OCI-M1 (cell line): Measurements from ENCODE around the gene PRKACA.

Experiments used
- DNase-seq: peaks from one replicate; lab custom pipeline; 2025; lab: John Stamatoyannopoulos, UW

Gene PRKACA

DNA sequence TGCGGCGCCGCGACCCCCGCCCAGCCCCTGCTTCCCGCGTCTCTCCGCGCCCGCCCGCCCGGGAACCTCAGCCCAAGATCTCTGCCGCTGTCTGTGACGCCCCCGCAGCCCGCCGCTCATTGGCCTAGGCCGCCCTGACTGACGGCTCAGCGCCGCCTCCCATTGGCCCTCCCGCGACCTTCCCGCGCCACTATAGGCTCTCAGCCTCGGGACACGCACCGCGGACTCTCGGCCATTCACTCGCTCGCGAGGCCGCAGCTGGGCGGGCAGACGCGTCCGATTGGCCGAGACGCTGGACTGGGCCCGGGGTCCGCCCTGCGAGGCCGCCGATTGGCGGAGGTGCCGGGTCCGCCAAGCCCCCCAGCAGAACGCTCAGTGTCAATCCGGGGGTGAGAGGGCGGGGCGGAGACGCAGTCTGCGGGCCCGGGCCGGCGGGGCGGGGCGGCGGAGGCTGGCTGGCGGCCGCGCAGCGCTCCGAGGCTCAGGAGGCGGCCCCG lies at the start of gene PRKACA:
TSS of gene PRKACA (minus strand) at position 95 of the 497 bp plus-strand sequence. CDS start 215 bp downstream, outside the sequence.
- peak; percentile 100 for DNase-seq

DNA sequence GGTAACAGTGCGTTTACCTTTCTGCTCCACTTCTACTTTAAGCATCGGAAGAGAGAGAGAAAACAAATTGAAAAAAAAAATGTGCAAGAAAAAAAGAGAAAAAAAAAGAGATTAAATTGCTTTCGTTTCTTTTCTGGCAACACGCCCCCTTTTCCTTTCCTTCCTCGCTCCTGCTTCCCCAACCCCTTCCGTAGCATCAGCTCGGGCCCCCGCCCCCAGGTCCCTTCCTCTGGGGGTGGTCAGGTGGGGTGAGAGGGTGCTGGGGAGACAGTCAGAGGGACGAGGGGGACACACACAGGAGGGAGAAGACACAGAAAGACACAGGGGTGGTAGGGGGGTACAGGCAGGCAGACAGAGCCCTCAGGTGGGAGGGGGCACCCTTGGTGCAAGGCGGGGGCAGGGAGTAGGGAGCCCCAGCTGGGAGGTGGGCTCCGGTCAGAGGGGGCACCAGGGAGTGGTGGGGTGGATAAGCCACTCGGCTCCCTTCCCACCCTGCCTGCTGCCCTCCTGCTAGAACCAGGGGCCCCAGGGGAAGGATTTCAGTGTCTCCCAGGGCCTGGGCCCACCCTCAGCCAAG lies 49.5 kb upstream of the PRKACA start:
- peak; percentile 42 for DNase-seq

DNA sequence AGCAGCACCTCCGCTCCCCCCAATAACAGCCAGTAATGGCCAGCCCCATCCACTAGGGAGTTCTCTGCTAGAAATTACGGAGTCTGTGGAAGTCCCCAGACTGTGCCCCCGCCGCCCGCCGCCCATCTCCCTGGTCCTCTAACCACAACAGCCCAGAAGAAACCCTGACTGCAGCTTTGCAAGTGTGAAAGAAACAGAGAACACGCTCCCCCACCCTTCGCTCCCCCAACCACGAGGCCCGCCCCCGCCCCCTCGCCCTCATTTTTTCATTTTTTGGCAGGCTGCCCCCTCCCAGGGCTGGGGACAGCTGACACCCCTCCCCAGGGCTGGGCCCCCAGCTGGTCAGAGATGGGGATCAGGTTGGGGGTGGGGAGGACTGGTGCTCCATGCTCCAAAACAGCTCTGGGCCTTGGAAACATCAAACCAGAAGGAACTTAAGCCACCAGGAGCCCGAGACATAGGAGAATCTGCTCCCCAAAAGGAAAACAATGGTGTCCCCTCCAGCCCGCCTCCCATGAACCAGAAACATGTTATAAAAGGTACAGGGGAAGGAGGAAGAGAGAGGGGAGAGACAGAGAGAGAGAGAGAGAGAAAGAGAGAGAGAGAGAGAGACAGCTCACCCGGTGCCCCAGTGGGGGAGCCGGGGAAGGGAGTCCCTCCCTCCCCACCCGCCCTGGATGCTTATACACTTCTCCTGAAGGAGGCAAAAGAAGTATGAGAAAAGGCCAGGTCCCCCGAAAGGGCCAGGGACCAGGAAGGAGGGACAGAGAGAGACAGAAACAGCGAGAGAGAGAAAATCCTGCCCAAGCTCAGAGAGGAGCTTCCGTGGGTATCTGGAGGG lies 48.6 kb upstream of the PRKACA start:
- no peak for DNase-seq

DNA sequence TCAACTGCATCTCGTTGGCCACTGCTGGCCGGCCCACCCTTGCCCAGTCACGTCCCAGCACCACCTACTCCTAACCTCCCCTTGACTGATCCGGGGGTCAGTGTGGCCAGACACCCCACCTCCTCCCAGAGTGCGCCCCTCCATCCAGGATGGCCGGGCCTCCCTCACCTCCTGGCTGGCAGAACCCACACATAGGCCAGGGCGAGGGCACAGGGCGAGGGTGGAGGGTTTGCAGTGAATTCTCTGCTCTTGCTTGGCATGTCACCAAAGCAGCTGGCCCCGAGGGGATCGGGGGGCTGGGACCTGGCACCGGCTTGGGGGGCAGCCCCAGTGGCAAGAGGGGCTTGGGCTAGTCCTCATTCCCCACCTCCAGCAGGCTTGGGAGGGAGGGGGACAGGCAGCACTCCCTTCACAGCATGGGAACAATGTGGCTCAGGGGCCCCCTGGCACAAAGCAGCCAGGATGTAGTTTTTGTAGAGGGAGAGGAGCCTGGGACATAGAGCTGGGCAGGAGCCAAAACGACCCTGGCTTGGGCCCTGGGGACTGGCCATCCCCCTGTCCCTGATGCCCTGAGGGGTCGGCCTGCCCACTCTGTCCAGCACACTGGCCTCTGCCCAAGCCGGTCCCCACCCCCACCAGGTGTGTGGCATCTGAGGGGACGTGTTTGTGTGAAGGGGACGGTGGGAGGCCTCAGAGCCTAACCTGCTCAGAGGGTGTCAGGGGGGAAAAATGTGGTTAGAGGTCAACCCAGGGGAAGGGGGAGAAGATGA lies 47.3 kb upstream of the PRKACA start:
- no peak for DNase-seq

DNA sequence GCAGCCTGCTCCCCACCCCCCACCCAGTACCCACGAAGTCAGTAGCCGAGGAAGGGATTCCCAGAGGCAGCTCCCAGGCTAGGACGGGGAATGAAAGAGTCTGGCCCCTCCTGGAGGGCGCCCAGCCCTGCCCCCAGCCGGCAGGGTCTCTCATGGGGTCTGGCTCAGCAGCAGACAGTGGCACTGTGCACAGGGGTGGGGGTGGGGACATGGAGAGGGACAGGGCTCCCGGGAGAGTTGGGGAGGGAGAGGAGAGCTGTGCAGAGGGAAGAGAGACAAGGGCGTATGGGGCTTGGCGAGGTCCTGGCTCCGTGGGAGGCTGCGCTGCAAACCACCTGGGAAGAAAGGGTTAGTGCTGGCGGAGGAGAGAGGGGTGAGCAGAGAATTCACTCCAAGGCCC lies 46.5 kb upstream of the PRKACA start:
- no peak for DNase-seq

DNA sequence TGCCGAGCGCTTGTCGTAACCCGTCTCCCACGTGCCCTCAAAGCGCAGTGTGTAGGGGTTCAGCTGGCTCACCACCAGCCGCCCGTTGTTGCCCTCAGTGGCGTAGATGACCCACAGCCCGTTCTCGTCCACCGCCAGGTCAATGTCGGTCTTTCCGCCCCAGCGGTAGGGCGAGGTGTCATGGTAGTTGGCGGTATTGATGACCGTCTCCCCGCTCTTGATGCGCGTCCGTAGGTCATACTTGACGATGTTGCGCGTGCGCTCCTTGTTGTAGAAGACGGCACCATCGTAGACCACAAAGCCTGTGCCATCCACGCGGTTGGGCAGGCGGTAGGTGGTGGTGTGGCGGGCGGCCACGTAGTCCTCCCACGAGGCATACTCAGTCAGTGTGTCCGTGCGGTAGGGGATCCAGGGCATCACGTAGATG lies 45.3 kb upstream of the PRKACA start:
- DNase-seq, result no peak

DNA sequence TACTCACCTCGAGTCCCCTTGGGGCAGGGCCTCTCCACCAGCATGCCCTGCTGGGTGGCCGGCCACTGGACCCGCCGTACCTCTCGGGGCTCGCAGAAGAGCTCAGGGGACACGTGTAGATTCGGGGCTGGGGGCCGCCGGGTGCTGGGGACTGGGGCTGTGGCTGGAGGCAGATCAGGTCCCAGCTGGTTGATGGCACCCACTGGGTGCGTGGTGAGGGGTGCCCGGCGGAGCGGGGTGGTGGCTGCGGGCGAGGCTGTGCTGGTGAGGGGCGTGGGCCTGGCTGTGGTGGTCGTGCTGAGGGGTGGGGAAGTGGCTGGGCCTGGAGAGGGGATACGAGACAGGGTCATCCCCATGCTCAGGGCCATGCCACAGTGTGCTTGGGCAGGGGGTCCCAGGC lies 43.7 kb upstream of the PRKACA start:
- no peak for DNase-seq

DNA sequence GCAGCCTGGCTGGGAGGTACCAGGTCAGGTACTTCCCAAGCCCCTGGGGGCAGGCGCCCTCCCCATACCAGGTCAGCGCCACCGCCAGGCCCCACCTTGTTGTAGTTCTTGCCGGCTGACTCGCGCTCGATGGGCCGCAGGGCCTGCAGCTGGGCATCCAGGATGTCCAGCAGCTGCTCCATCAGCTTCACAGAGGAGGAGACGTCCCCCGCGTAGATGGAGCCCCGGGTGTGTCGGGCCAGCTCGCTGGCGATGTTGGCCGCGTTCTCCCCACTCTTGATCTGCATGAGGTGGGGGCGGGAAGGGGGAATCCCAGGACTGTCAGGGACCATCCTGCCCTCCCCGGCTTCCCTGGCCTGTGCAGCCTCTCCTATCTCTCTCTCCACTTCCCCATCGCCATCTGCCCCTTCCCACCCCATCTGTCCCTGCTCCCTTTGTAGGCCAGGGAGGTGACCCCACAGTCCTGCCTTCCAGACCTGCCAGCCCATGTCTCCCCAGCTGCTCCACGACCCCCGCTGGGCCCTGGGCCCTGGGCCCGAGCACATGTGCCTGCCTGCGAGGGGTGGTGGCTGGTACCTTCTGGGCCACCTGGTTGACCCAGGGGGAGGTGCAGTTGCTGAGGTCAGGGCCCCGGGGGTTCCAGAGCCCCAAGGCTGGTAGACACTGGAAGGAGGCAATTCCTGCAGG lies 42.6 kb upstream of the PRKACA start:
- no peak for DNase-seq

DNA sequence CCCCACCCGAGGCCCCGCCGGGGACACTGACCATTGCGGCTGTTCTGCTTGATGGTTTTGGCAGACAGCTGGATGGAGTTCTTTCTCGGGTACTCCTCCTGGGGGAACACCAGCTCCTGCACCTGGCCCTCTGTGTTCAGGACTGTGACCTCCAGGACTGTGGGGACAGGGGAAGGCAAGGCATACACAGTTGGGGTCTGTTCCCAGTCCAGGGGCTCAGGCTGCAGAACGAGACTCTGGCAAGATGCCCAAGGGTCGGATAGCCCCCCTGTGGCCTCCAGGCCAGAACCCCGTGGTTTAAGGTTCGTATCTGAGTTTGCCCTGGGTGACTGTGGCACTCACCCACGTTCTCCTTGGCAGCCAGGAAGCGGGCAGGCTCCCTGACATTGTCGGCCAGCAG lies 41.5 kb upstream of the PRKACA start:
- no peak for DNase-seq

DNA sequence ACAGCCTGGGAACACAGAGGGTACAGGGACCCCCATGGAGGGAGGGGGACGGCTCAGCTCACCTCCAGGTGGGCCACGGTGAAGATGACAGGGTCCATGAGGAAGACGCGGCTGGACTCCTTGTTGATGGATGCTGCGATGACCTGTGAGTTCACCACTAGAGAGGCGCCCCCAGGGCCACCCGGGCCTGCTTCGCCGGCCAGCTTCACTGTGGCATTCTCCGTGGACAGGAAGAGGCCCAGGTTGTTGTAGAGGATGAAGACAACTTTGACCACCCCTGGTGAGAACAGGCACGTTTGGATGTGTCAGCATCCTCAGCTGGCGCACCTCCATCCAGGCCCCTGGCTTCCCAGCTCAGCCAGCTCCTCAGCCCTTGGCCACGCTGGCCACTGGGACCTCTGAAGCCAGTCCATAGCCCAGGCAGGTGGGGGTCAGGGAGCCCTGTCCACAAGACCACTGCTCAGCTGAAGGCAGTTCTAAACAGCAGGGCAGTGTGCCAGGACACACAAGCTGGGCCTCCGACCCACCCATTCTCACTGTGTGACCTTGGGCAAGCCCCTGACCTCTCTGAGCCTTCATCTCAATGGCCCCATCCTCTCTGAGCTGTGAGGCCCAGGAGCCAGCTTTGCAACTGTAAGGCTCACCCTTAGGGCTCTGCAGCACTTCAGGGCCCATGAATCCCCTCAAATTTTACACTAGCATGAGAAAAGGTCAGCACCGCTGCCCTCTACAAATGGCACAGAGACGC lies 40.9 kb upstream of the PRKACA start:
- no peak for DNase-seq

DNA sequence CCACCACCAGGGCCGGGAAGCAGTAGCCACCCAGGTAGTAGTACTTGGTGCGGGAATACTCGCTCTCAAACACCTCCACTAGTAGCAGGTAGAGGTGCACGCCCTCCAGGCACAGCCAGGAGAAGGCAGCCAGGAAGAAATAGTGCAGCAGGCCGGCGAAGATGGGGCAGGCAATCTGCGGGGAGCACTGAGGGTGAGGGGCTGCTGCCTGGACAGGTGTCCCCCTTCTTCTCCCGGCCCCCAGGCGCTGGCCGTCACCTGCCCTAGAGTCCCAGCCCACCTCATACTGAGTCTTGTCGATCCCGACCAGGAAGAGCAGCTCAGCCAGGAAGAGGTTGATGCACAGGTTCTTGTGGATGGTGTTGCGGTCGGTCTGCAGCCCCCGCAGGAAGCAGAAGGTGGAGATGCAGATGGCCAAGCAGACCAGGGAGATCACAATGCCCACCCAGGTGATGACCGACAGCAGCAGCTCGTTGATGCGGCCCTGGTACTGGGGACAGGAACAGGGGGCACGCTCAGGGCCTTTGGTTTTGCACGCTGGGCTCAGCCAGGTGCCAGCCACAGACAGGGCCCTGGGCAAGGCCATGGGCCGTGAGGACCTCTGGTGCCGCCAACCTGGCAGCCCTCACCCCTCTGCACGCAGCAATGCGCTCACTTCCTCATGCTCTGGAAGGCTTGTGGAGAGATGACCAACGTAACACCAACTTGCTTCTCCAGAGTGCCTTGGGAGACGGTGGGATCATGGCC lies 39.6 kb upstream of the PRKACA start:
- DNase-seq, result no peak

DNA sequence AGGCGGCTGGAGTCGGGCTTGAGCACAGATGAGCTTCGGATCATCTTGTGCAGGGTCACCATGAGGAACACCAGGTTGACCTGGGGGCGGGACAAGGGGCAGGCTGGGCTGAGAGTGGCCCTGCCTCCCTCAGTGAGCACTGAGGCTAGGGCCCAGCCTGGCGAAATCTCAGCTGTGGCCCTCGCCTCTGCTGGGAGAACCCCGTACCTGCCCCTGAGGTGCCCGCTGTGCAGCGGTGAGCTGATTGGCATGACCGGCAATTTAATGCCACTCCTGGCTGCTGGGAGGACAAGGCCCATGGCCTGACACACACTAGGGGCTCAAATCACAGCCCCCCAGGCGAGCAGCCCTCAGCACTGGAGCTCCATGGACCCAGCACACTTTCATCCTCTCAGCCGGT lies 38.6 kb upstream of the PRKACA start:
- no peak for DNase-seq

DNA sequence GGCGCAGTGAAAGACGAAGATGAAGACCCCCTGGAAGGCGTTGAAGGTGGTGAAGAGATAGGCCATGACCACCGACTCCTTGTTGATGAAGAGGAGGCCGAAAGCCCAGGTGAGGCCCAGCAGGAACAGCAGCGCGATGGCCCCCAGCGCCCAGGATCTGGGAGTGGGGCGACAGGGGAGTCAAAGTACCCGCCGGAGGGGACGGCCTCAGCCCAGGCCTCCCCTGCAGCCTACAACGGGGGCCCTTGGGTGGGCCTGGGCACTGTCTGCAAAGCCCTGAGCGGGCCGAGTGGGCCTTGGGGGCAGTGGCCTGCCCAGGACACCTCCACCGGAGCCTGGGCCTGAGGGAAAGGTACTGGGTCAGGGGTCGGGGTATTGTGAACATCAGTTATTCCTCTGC lies 37.8 kb upstream of the PRKACA start:
- DNase-seq, result no peak

DNA sequence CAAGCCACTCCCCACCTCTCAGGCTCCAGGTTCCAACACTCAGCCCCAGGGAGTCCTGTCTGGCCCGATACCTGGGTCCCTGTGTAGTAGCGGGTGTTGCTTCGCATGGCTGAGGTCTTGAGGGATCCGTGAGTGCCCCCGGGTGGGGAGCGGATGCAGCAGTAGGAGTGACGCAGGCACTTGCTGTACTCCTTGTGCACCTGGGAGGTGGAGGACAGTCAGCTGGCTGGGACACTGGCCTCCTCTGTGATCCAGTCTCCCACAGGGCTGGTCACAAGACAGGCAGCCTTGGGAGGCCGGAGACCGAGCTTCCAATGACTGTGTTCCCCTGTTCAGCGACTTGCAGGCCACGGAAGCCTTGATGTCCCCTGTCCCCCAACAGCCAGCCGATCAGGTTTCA lies 35.2 kb upstream of the PRKACA start:
- DNase-seq, result no peak

DNA sequence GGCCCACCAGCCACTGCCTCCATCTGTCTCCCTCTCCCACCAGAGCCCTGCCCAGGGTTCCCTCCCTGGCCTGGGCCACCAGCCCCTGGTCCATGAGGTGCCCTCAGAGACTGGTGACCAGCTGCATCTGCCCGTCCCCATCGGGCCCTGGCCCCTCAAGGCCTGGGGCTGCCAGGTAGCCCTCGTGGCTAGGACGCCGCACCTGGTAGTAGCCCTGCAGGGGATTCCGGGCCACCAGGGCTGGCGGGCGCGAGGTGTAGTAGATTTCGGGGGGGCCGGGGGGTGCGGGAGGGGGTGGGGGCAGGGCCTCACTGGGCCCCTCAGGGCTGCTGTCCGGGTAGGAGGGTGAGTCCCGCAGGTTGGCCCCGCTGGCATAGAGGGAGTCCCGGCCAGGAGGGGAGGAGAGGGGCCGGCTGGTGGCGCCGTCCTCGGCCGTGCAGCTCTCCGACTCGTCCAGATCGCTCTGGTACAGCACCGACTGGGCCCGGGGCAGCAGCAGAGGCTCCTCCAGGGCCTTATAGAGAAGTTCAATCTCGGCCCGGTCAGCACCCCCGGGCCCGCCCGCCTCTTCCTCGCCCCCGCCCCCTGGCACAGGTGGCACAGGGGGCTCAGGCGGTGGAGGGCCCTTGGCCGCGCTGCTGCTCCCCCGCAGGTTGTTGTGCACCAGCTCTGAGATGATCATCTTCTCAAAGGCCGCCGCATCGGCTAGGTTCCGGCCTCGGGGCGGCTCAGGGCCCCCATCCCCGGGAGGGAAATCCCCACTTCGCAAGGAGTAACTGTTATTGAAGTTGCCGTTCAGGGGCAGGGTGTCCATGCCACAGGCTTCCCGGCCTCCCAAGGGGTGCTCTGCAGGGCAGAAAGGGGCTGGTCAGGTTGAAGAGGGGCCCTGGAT lies 33.5 kb upstream of the PRKACA start:
- no peak for DNase-seq

DNA sequence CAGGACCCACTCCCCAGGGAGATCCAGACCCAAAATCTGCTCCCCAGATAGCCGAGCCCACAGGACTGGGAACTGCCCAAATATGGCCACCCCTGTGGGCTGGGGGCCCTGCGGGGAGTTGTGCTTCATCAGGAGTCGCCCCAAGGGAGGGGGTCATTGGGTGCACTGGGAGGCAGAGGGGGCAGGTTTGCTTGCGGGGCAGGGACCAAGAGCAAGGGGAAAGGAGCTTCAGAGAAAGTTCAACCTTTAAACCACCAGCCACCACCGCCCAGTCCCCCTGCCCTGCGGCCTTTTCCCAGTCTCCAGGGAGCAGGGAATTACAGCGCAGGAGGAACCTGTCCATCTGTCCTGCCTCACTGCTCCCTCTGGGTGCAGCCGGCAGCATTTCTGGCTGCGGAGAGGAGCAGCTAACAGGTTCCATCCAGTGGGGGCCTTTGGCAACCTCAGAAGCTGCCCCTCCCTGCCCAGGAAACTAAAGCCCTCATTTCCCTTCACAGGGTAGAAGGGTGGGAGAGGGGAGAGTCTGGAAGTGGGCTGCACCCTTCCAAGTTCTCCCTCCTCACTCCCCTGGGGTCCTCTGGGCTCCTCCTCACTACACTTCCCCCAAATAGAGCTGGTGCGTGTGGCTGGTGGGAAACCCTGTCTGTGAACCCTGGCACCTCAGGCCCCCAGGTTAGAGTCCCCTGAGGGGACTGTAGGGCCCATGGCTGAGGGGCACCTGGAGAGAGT lies 32.6 kb upstream of the PRKACA start:
- no peak for DNase-seq

DNA sequence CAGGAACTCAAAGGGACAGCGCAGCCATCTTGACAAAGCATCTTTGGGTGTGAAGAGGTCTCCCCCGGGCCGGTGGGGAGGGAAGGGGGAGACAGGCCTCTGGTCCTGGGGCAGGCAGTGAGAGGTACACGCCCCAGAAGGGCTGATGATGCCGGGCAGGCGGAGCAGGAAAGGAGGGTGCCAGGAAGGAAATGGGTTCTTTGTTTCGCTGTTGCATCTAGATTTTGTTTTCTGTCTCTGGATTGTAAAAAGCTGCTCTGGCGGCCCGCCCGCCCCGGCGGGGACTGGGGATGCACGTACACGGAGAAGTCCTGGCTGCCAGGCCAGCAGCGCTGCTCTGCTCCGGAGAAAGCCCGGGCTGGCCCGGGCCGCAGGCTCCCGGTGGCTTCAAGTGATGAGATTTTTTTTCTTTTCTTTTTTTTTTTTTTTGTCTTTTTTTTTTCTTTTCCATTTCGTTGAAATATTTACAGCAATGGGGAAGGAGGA lies 32.0 kb upstream of the PRKACA start:
- DNase-seq, result no peak

DNA sequence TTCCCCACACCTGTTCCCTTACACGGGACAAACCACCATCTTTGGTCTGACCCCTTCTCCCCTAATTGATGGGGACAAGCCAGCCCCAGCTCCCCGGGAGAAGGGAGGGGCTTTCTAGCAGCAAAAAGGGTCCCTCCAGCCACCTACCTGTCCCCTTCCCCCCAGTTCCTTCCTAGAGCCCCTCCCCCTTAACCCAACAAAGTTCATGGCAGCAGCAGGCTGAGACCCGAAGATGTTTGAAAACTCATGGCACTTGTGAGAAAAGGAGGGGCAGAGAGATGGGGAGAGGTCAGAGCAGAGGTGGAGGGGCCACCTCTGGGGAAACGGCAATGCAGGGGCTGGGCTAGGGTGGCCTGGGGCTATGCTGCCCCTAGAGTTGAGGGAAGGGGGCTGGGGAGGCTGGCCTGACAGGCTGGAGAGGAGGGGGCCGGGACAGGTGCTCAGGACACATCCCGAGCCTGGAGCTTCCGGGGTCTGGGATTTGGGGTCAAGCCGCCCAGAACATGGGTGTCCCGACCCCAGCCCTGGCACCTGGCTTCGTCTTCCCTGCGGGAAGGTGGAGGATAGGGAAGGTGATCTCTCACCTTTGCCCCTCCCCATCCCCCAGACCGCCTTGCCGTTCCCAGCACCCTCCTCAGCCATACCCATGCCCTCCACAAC lies 31.3 kb upstream of the PRKACA start:
- no peak for DNase-seq
